Measurements from ENCODE around the gene NEUROD1.

NEUROD1 gene

GRCh38 chr2:181658444-181658843, 21.9 kb downstream of the NEUROD1 start:
- Histone ChIP-seq H4K20me1 (ENCODE audit: insufficient read depth, low read length) (no peaks in the 10 kb centered on the region), H3K4me1 (ENCODE audit: low read length) (peaks cover 3% of the 10 kb centered on the region; the same call in 1 of the 2 replicates), H2AFZ (ENCODE audit: low read length) (no peak overlapping the region), H3K27ac (ENCODE audit: low read length) (no peak overlapping the region), H3K4me3 (ENCODE audit: low read length) (no peak overlapping the region), H3K27me3 (replicated peaks; ENCODE audit: insufficient read depth, low read length) (no peaks in the 10 kb centered on the region), H3K9me3 (replicated peaks; ENCODE audit: insufficient read depth, low read length) (no peaks in the 10 kb centered on the region), H3K79me2 (ENCODE audit: low read length) (no peaks in the 10 kb centered on the region), H3K36me3 (replicated peaks; ENCODE audit: insufficient read depth, low read length) (no peaks in the 10 kb centered on the region), H3F3A (ENCODE audit: insufficient read depth, low read length) (peaks cover 3% of the 10 kb centered on the region; the same call in 1 of the 2 replicates), H3K9ac (ENCODE audit: low read length) (no peak overlapping the region), H3K4me2 (ENCODE audit: low read depth, low read length) (no peak overlapping the region), H3K9me2 (replicated peaks; ENCODE audit: insufficient read depth, low read length) (no peaks in the 10 kb centered on the region)
- DNase-seq = no peak
- no peak for TF ChIP-seq EZH2 (optimal IDR thresholded peaks at IDR 0.05; ENCODE audit: low read depth, low read length)
- TF ChIP-seq, protein P1, sequence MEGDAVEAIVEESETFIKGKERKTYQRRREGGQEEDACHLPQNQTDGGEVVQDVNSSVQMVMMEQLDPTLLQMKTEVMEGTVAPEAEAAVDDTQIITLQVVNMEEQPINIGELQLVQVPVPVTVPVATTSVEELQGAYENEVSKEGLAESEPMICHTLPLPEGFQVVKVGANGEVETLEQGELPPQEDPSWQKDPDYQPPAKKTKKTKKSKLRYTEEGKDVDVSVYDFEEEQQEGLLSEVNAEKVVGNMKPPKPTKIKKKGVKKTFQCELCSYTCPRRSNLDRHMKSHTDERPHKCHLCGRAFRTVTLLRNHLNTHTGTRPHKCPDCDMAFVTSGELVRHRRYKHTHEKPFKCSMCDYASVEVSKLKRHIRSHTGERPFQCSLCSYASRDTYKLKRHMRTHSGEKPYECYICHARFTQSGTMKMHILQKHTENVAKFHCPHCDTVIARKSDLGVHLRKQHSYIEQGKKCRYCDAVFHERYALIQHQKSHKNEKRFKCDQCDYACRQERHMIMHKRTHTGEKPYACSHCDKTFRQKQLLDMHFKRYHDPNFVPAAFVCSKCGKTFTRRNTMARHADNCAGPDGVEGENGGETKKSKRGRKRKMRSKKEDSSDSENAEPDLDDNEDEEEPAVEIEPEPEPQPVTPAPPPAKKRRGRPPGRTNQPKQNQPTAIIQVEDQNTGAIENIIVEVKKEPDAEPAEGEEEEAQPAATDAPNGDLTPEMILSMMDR (IDR thresholded peaks at IDR 0.05; ENCODE audit: low read length) = no peak
- TF ChIP-seq EZH2phosphoT487 (IDR thresholded peaks at IDR 0.05; ENCODE audit: low read length) = no peak

DNA sequence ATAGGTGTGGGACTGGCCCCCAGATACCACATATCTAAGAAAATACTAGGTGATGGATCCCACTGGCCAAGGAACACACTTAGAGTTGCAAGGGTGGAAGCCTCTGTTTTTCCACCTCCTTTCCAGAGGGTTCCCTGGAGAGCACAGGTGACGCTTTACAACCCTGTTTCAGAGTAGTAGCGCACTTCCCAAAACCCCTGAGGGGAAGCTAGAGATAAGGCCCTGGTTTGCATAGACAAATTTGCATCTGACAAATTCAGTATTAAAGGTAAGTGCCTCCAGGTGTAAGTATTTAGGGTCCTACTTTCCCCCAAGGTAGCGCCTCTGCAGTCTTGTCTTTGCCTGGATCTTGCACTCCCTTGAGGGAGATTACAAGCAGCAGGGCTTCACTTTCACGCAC, 22.9 kb downstream of the NEUROD1 start:
- H3K27me3 ChIP-seq (replicated peaks; ENCODE audit: insufficient read depth, low read length) = no peaks in the 10 kb centered on the region
- no peaks in the 10 kb centered on the region for H3K79me2 ChIP-seq (ENCODE audit: low read length)
- H3F3A ChIP-seq (ENCODE audit: insufficient read depth, low read length) = peaks cover 3% of the 10 kb centered on the region; the same call in 1 of the 2 replicates
- no peaks in the 10 kb centered on the region for H4K20me1 ChIP-seq (ENCODE audit: insufficient read depth, low read length)
- no peaks in the 10 kb centered on the region for H3K36me3 ChIP-seq (replicated peaks; ENCODE audit: insufficient read depth, low read length)
- no peaks in the 10 kb centered on the region for H3K9me3 ChIP-seq (replicated peaks; ENCODE audit: insufficient read depth, low read length)
- DNase-seq = no peak
- H3K4me3 ChIP-seq (ENCODE audit: low read length) = peak overlapping the region; percentile 74
- TF ChIP-seq EZH2phosphoT487 (IDR thresholded peaks at IDR 0.05; ENCODE audit: low read length) = no peak
- TF ChIP-seq, protein P1 (IDR thresholded peaks at IDR 0.05; ENCODE audit: low read length) = no peak
- TF ChIP-seq EZH2 (optimal IDR thresholded peaks at IDR 0.05; ENCODE audit: low read depth, low read length) = no peak
- H3K9ac ChIP-seq (ENCODE audit: low read length) = no peak overlapping the region
- peak overlapping the region; percentile 83 for H2AFZ ChIP-seq (ENCODE audit: low read length)
- H3K4me2 ChIP-seq (ENCODE audit: low read depth, low read length) = peak overlapping the region; percentile 81
- H3K4me1 ChIP-seq (ENCODE audit: low read length) = peaks cover 3% of the 10 kb centered on the region; the same call in 1 of the 2 replicates
- H3K27ac ChIP-seq (ENCODE audit: low read length) = no peak overlapping the region
- H3K9me2 ChIP-seq (replicated peaks; ENCODE audit: insufficient read depth, low read length) = no peaks in the 10 kb centered on the region

DNA sequence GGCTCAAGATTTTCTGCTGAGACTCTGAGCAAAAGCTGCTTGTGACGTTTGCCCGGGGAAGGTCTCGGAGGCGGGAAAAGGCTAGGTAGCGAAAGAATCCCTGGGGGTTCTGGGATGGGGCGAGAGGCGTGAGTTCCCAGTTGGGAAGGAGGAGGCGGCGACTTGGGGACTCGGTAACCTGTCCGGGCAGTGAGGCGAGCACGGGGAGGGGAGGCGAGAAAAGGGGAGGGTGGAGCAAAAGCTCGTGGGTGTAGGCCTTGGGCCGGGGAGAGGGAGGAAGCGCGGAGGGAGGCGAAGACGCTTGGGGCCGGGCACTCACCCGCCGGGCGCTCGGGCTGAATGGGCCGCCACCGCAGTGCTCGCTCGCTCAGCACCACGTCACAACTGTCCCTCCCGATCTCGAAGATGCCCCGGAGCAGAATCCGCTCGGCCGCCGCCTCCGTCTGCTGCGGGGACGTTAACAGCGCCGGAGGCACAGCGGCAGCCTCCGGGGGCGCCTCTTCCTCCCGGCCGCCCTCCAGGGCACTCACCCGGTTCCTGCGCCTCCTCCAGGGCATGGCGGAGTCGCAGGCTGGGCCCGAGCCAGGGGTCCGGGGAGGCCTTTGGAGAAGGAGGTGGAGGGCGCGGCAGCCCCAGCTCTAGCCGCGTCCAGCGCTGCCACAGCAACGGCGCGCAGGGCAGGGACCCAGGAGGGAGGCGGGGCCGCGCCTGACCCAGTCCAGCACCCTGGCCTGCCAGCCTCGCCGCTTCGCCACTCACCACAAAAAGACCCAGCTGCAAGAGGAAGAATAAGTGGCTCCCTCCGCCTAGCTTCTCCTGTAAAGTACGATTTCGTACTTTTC, 23.6 kb downstream of the NEUROD1 start, which contains the start of gene CERKL:
Gene CERKL (minus strand): TSS at position 656 of the 842 bp plus-strand sequence. CDS start 99 bp downstream, at position 557.
- Histone ChIP-seq H3K4me1 (ENCODE audit: low read length) (peaks cover 3% of the 10 kb centered on the region; the same call in 1 of the 2 replicates), H3K27me3 (replicated peaks; ENCODE audit: insufficient read depth, low read length) (no peaks in the 10 kb centered on the region), H4K20me1 (ENCODE audit: insufficient read depth, low read length) (no peaks in the 10 kb centered on the region), H3K9ac (ENCODE audit: low read length) (peak within 1 kb of the TSS; percentile 32; the same call in 1 of the 2 replicates), H2AFZ (ENCODE audit: low read length) (peak within 1 kb of the TSS; percentile 83), H3F3A (ENCODE audit: insufficient read depth, low read length) (peaks cover 3% of the 10 kb centered on the region; the same call in 1 of the 2 replicates), H3K4me3 (ENCODE audit: low read length) (peak within 1 kb of the TSS; percentile 74), H3K27ac (ENCODE audit: low read length) (0 out of 2 replicates have a peak within 1 kb of the TSS, but pooled peaks have one; percentile 14), H3K9me2 (replicated peaks; ENCODE audit: insufficient read depth, low read length) (no peaks in the 10 kb centered on the region), H3K4me2 (ENCODE audit: low read depth, low read length) (peak within 1 kb of the TSS; percentile 81), H3K9me3 (replicated peaks; ENCODE audit: insufficient read depth, low read length) (no peaks in the 10 kb centered on the region), H3K79me2 (ENCODE audit: low read length) (no peaks in the 10 kb centered on the region), H3K36me3 (replicated peaks; ENCODE audit: insufficient read depth, low read length) (no peaks in the 10 kb centered on the region)
- DNase-seq = peak; percentile 80
- TF ChIP-seq, protein P1 (IDR thresholded peaks at IDR 0.05; ENCODE audit: low read length) = peak; percentile 14; the same call in 1 of the 2 replicates
- TF ChIP-seq EZH2phosphoT487 (IDR thresholded peaks at IDR 0.05; ENCODE audit: low read length) (no peak), EZH2 (optimal IDR thresholded peaks at IDR 0.05; ENCODE audit: low read depth, low read length) (no peak)

Data from MM.1S (cell line).